Measurements from ENCODE around the gene CHRM1. TPM values are rescaled to one million over a fixed set of nuclear protein-coding genes. Genes with fewer than 3 reads are reported as not detected.

Gene CHRM1
- total and polyA plus RNA-seq, 7 donors = 0.06 TPM; not detected in 6

DNA sequence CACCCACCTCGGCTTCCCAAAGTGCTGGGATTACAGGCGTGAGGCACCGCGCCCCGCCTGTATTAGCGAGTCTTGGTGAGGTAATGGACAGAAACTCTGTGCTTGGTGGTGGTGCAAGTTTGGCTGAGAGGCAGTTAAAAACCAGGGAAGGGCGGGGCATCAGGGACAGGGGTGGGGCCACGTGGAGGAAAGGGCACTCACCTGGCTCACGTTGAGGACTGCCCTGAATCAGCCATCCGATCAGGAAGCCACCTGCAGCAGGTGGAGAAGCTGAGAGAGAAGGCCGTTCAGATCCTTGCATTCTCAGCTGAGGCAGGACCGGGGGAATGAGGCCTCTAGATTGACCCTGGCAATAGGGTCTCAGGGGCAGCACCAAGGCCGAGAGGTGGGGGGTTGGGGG, 12.1 kb upstream of the CHRM1 start:
- Histone ChIP-seq H3K4me1 (no peaks in the 10 kb centered on the region), H3K9me3 (no peaks in the 10 kb centered on the region), H3K27me3 (ENCODE audit: insufficient read depth in 3 of 3, low read length in 2 of 3) (peaks cover 0 to 15% (median 0%) of the 10 kb centered on the region in 3 donors), H3K36me3 (ENCODE audit: insufficient read depth in 1 of 2, low read depth in 1 of 2) (no peaks in the 10 kb centered on the region), H3K4me3 (no peak overlapping the region), H3K27ac (no peak overlapping the region)
- 84 to 87% (median 86%) methylated on average over 13 of the region's 13 CpGs for WGBS, 3 donors
- TF ChIP-seq, protein P1, sequence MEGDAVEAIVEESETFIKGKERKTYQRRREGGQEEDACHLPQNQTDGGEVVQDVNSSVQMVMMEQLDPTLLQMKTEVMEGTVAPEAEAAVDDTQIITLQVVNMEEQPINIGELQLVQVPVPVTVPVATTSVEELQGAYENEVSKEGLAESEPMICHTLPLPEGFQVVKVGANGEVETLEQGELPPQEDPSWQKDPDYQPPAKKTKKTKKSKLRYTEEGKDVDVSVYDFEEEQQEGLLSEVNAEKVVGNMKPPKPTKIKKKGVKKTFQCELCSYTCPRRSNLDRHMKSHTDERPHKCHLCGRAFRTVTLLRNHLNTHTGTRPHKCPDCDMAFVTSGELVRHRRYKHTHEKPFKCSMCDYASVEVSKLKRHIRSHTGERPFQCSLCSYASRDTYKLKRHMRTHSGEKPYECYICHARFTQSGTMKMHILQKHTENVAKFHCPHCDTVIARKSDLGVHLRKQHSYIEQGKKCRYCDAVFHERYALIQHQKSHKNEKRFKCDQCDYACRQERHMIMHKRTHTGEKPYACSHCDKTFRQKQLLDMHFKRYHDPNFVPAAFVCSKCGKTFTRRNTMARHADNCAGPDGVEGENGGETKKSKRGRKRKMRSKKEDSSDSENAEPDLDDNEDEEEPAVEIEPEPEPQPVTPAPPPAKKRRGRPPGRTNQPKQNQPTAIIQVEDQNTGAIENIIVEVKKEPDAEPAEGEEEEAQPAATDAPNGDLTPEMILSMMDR (IDR thresholded peaks at IDR 0.05) = no peak
- intact Hi-C loops (cut with DNase I) = no loop called here
- ATAC-seq (no peak), DNase-seq (no peak)

DNA sequence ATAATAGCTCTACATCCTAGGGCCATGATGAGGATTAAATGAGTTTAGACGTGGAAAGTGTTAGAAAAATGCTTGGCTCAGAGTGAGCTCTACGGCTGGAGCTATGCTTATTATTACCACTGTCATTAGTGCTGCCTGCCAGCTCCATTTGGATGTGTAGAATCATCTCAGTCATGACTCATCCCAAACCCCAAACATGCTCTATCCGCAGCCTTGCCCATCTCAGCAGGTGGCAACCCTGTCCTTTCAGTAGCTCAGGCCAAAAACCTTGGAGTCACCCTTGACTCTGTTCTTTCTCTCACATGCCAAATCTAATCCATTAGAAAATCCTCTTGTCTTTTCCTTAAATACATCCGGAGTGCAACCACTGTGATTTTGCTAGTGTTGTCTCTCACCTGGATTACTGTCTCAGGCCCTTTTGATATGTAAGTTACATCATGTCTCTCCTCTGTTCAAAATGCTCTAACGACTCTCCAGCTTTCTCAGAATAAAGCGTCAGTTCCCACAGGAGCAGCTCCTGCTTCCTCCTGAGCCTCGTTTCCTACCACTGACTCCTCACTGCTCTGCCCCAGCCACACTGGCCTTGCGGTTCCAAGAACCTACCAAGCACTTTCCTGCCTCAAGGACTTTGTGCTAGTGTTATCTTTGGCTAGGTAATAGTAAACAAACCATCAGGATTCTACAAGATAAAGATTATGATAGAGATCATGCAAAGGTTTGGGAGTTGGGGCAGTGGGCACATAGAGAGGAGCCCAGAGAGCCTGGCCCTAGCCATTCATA, 10.5 kb upstream of the CHRM1 start:
- 38 to 48% (median 47%) methylated on average over 8 of the region's 8 CpGs for WGBS, 3 donors
- H3K9me3 ChIP-seq = no peaks in the 10 kb centered on the region
- H3K4me3 ChIP-seq = no peak overlapping the region
- intact Hi-C loops (cut with DNase I) = no loop called here
- no peaks in the 10 kb centered on the region for H3K4me1 ChIP-seq
- ATAC-seq (no peak), DNase-seq (no peak)
- H3K27ac ChIP-seq = no peak overlapping the region
- no peaks in the 10 kb centered on the region for H3K36me3 ChIP-seq (ENCODE audit: insufficient read depth in 1 of 2, low read depth in 1 of 2)
- TF ChIP-seq, protein P1 (IDR thresholded peaks at IDR 0.05) = no peak
- H3K27me3 ChIP-seq (ENCODE audit: insufficient read depth in 3 of 3, low read length in 2 of 3) = peaks cover 0 to 31% (median 8%) of the 10 kb centered on the region in 3 donors

DNA sequence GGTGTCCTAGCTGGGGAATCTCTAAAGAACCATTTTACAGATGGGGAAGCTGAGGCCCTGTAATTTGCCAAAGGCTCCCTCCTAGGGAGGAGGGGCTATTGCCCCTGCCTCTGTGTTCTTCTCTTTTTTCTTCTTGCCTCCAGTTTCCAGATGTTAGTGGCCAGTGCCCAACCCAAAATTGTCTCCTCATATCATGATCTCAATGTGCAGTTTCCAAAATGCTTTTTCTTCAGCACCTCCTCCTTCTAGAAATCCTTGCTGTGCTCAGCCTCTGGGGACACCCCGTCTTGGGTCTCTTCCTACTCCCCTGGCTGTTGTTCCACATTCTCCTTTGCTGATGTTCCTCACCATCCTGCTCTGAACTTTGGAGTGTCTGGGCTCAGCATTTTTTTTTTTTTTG, 9.5 kb upstream of the CHRM1 start:
- 22 to 30% (median 26%) methylated on average over 1 of the region's 1 CpG for WGBS, 3 donors
- ATAC-seq (no peak), DNase-seq (no peak)
- H3K4me1 ChIP-seq = no peaks in the 10 kb centered on the region
- no peaks in the 10 kb centered on the region for H3K9me3 ChIP-seq
- no peaks in the 10 kb centered on the region for H3K36me3 ChIP-seq (ENCODE audit: insufficient read depth in 1 of 2, low read depth in 1 of 2)
- TF ChIP-seq, protein P1 (IDR thresholded peaks at IDR 0.05) = no peak
- no peak overlapping the region for H3K4me3 ChIP-seq
- H3K27me3 ChIP-seq (ENCODE audit: insufficient read depth in 3 of 3, low read length in 2 of 3) = peaks cover 0 to 41% (median 18%) of the 10 kb centered on the region in 3 donors
- intact Hi-C loops (cut with DNase I) = no loop called here
- H3K27ac ChIP-seq = no peak overlapping the region

DNA sequence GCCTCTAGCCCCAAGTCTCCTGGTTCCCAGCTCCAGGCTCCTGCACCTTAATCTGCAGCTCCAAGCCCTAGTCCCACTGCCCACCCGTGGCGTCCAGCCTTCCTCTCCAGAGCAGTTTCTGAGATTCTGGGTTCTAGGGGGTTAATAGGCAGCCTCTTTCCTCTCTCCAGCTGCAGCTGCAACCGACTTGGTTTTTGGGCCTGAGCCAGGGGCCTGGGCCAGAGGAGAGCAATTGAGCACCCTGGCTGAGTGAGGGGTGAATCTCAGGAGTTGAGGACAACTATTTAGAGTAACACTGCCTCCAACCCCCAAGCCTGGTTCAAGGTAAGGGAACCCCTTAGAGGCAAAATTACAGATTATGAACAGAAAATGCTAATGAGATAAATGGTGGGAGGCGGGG, 9.0 kb upstream of the CHRM1 start:
- no peaks in the 10 kb centered on the region for H3K4me1 ChIP-seq
- peaks cover 0 to 46% (median 22%) of the 10 kb centered on the region in 3 donors for H3K27me3 ChIP-seq (ENCODE audit: insufficient read depth in 3 of 3, low read length in 2 of 3)
- H3K4me3 ChIP-seq = no peak overlapping the region
- intact Hi-C loops (cut with DNase I) = no loop called here
- DNase-seq (no peak), ATAC-seq (no peak)
- no peak overlapping the region for H3K27ac ChIP-seq
- no peaks in the 10 kb centered on the region for H3K9me3 ChIP-seq
- 31 to 45% (median 38%) methylated on average over 4 of the region's 4 CpGs for WGBS, 3 donors
- H3K36me3 ChIP-seq (ENCODE audit: insufficient read depth in 1 of 2, low read depth in 1 of 2) = no peaks in the 10 kb centered on the region
- TF ChIP-seq, protein P1 (IDR thresholded peaks at IDR 0.05) = no peak
